Prostate gland (tissue), 2 donors: ENCODE measurements around the gene RNF17.

Experiments used
- POLR2A ChIP-seq: fragments of 450-650 bp; IDR thresholded peaks from one replicate; pipeline ENCODE4 v1.6.1; 2016; ENCODE audit warnings: antibody characterized with exemption, mild to moderate bottlenecking
- POLR2AphosphoS5 ChIP-seq: sonication (generic); formaldehyde crosslinking; IDR thresholded peaks from one replicate; pipeline ENCODE4 v1.6.1; 2017; ENCODE audit warnings: antibody characterized with exemption
- TF ChIP-seq, protein P1 (sequence below), 4 experiments: fragments of 200-600 bp in 2 of 4; fragments of 450-650 bp in 2 of 4; sonication (generic) in 2 of 4; IDR thresholded peaks; 1 replicate in 3 of 4; 2 replicates in 1 of 4; pipeline ENCODE4 v1.5.1; 2016 to 2019; ENCODE audit warnings: antibody characterized with exemption in 4 of 4, mild to moderate bottlenecking in 2 of 4, moderate library complexity in 2 of 4

DNA sequence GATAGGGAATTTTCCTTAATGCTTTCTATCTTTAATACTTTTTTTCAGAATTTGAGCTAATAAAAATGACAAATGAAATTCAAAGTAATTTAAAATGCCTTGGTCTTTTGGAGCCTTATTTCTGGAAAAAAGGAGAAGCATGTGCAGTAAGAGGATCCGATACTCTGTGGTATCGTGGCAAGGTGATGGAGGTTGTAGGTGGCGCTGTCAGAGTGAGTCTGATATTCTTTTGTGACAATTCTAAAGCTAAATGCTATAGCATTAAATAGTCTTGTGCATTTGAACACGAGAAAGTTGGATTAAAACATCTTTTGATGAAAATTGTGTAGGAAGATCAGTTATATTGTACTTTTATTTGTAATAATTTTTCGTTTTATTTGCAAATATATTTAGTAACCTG lies 95.0 kb downstream of the RNF17 start:
- TF ChIP-seq, protein P1, sequence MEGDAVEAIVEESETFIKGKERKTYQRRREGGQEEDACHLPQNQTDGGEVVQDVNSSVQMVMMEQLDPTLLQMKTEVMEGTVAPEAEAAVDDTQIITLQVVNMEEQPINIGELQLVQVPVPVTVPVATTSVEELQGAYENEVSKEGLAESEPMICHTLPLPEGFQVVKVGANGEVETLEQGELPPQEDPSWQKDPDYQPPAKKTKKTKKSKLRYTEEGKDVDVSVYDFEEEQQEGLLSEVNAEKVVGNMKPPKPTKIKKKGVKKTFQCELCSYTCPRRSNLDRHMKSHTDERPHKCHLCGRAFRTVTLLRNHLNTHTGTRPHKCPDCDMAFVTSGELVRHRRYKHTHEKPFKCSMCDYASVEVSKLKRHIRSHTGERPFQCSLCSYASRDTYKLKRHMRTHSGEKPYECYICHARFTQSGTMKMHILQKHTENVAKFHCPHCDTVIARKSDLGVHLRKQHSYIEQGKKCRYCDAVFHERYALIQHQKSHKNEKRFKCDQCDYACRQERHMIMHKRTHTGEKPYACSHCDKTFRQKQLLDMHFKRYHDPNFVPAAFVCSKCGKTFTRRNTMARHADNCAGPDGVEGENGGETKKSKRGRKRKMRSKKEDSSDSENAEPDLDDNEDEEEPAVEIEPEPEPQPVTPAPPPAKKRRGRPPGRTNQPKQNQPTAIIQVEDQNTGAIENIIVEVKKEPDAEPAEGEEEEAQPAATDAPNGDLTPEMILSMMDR (IDR thresholded peaks at IDR 0.05): no peak
- no peak for TF ChIP-seq POLR2A
- no peak for TF ChIP-seq POLR2AphosphoS5
